HG02678 (cell line): ENCODE data around the gene ANKS1B.

Experiments
- ATAC-seq: cut with Tn5 transposase; IDR thresholded peaks from one replicate; pipeline ENCODE4 v1.9.1; 2021; ENCODE audit warnings: mild to moderate bottlenecking, moderate library complexity; ENCODE audit not compliant: unreplicated experiment

The ANKS1B gene

DNA sequence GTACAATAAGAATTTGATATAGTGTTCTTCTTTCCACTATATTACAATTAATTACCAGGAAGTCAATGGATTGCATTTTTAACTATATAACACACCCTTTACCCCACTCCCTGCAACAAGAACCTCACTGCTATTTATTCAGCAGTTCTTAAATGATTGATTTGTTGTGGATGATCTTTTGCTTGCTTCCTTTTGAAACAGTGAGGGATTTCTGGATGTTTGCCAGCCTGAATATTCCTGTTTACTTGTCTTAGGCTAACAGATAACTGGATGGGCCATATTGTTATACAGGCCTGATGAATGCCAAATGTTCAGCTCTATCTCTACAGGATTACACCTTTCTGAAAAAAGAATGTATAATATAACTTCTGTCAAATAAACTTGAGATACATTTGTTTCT is 842.1 kb downstream of the ANKS1B start:
- ATAC-seq = no peak

DNA sequence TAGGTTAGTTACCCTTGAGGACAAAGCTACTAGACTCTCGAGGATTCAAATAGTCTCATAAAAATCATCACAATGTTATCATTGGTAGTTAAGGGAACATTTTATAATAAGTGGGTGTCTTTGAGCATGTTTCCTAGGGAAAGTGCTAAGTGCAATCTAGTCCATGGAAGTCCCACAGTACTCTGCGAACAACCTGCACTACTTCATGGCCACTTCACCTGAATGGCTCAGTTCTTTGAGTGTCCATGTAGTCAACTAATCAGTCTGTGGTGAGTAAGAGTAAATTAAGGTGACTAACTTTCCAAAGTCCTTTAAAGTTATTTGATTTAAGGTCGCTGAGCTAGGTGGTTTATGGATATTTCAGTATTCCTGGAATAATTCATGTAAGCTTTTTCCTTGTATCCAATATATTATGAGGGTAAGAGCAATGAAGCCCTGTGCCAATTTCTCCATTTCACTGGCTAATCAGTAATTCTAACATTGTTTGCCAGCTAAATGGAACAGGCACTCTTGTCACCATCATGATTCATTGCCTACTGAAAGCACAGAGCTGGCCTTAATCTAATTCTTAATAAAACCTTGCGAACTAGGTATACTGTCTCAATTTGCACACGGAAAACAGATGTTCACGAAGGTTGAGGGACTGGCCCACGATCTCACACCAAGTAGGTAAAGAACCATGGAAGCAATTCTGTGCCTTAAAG is 844.6 kb downstream of the ANKS1B start:
- ATAC-seq = no peak

GRCh38 chr12:99138393-99138792 is 846.3 kb downstream of the ANKS1B start:
- no peak for ATAC-seq

GRCh38 chr12:99137124-99137855 is 847.4 kb downstream of the ANKS1B start:
- no peak for ATAC-seq

DNA sequence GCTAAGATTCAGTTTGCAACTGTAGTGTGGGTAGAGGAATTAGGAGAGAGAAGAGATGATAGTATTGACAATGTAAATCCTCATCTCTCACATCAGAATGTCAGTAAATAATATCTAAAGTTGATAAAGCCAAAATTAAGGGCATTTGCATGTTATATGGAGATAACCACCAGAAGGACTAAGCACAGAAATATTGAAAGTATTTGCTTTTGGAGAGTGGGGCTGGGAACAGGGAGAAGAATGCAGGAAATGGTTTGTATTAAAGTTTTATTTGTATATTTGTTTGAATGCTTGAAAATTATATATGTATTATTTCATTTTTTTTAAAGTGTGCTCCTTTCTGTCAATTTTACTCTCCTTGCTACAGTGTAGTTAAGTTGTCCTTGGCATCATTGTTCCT is 848.2 kb downstream of the ANKS1B start:
- no peak for ATAC-seq

GRCh38 chr12:99135376-99135775 is 849.4 kb downstream of the ANKS1B start:
- ATAC-seq = no peak

DNA sequence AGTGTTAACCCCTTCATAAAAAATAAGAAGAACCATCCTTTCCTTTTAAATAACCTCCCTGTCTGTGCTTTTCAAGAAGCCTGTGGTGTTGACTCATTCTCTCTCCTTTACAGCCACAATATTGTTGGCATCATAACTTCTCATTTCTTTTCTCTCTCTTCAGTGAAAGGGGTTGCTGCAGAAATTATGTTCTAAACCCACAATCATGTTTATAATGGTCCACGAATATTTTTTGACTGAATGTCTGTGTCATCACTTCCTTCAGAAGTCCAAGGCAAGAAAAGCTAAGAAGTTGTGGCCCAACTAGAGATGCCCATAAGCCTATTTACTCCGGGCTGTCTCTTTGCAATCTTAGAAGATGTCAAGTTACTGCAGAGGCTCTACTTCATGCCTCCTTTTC is 851.3 kb downstream of the ANKS1B start:
- ATAC-seq = no peak

DNA sequence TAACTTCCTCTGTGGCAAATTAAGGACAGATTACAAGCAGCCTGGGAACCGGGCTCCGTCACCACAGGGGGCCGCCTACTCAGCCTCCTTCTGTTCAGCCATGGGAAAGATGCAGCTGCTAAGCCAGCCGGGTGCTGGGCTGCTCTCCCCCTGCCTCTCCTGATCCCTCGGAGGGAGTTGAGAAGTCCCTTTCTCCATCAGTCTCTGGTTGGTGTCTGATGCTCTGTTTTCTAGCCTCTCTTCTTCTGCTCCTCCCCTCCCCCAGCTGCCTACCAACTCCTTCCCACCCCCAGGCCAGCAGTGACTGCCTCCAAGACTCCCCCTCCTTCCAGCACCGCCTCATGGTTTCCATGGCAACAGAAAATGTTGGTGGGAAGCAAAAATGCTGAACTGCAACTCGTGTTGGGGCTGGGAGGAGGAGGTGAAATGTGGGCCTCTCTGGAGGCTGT is 853.0 kb downstream of the ANKS1B start:
- peak; percentile 32 for ATAC-seq

GRCh38 chr12:99130808-99131553 is 853.8 kb downstream of the ANKS1B start:
- ATAC-seq = peak; percentile 97

DNA sequence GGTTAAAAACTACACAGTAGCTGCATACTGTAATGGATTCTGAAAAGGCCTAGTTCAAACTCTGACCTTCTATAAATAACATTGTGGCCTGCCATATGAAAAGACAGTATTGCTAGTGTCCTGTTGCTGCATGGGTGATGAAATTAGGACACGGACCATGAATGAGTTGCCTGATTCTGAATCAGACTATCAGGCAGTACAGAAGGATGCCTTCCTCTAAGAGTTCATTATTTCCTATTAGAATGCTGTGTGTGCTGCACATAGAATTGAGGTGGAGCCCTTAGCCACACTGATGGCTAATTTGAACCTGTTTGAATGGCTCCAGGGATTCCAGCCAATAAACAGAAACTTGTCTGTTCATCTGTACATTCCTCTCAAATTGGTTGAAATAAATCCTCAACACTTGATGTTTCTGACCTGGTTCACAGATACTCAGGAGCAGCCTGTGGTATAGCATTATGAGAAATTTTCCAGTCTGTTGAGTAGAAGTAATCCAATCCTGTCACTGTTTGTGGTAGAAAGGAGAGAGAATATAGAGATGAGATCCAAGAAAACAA is 856.4 kb downstream of the ANKS1B start:
- no peak for ATAC-seq

- ATAC-seq = no peak
Observed at GRCh38 chr12:99122959-99123358, 861.8 kb downstream of the ANKS1B start.

GRCh38 chr12:99122496-99122895 is 862.2 kb downstream of the ANKS1B start:
- ATAC-seq = no peak

- ATAC-seq = no peak
Observed at GRCh38 chr12:99121546-99121945, 863.2 kb downstream of the ANKS1B start.

DNA sequence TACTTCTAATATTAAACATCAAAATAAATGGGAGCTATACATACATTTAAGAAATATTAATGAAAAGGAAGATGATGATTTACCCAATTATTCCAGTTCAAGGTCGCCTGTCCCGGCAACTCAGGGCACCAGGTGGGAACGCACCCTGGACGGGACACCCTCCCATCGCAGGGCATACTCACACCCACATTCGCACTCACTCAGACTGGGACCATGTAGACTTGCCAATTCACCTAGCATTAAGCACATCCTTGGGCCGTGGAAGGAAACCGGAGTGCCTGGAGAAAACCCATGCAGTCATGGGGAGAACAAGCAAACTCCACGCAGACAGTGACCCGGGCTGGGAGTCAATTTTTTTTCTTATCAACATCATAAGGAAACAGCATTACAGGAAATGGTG is 864.8 kb downstream of the ANKS1B start:
- ATAC-seq = no peak

DNA sequence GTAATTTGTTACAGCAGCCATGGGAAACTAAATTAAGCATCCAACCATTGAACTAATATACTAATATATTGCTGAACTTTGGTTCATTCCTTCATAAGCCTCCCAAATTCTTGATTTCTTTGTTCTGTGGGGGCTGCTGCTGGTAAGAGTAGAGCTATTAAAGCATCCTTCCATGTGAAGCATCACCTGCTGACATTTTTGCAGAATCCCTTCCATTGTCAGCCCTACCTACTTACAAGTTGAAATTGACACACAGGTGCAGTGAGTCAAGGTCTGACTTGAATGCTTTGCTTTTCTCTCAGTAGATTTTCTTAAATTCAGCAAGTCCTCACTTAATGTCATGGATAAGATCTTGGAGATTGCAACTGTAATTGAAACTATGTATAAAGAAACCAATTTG is 865.3 kb downstream of the ANKS1B start:
- no peak for ATAC-seq

DNA sequence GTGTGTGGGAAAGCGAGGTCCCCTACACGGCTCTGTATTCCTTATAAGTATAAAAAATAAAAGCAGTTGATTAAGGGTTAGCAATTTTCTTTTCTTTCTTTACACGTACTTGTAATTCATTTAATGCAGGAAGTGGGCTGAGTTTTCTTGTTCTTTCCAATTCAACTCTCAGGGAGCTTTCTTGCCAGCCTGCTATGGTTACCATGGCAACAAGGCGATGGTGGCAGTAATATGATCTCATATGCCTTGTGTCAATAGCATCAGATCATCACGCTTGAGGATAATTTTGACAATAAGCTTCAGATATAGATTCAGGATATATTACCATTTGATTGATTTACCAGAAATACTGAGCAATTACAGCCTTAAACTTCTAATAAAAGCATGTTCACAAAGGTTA is 873.1 kb downstream of the ANKS1B start:
- no peak for ATAC-seq

DNA sequence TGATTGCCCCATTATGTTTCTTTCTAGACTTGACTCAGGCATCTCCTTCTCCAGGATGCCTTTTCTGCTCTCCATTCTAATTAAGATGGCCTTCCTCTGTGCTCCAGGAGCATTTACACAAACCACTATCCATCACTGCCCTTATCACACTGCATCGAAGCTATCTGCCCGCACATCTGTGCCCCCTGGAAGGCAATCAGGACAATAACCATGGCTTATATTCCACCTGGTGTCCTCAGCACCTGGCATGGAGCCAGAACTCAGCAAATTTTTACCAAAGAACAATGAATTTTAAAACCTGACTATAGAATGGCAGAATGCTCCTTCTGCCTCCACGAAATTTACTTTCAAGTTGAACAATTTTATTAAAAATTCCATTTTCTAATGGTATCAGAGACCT is 873.9 kb downstream of the ANKS1B start:
- ATAC-seq = no peak

- no peak for ATAC-seq
Observed at GRCh38 chr12:99110212-99110611, 874.5 kb downstream of the ANKS1B start.

DNA sequence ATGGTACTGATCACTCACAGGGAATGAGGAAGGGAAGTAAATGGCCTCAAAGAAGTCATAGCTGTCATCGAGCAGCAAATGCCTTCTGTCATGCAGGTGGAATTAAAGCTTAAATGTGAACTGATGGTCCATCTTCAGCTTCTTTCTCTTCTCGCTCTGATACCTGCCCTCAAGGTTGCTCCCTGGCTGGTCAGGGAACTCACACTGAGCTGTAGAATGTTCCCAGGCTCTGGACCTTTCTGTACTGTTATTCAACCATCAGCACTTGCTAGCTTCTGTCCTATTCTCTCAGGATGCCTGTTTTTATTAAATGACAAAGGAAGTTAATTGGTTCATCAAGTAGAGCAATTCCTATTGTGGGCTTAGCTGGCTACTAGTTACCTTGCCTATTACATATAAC is 875.8 kb downstream of the ANKS1B start:
- ATAC-seq = no peak

DNA sequence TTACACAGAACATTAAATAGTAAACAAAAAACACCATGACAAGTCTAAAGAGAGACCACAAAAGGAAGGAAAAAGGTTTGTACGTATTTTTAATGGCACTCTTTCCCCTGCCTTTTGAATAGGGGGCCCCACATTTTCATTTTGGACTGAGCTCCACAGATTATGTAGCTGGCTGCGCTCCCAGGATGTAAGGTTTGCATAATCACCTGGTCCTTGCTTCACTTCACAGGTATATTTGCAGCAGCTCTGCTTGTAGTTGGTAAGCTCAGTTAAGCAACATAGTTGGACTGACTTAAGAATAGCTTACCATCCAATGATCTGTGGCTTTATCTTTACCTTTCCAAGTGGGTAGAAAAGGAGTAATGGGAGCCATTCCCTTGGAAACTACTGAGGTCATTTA is 885.0 kb downstream of the ANKS1B start:
- no peak for ATAC-seq

- no peak for ATAC-seq
Observed at GRCh38 chr12:99097171-99097570, 887.6 kb downstream of the ANKS1B start.

DNA sequence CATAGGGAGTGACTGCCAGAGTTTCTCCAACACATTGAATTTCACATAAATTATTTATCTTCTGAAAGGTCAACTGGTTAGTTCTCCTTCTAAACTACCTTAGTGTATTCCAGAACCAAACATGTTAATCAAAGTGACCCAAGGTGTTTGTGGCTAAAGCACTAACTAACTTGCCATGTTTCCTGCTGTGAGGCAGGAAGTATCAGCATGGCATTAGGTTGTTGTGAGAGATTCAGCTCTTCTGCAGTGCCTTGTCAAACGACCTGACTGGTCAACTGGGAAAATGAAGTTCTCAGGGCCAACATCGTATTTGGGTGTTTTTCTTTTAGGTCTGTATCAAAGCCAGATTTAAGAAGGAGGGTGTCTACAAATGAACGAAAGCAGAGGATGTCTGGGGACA is 891.6 kb downstream of the ANKS1B start:
- ATAC-seq = no peak
